Superior temporal gyrus (tissue), 1 donor: Measurements from ENCODE around the gene GRID1.

Experiments
- DNase-seq: peaks from one replicate; pipeline ENCODE4 v3.0.0-alpha.2; 2016; ENCODE audit errors: extremely low spot score

GRID1 gene

DNA sequence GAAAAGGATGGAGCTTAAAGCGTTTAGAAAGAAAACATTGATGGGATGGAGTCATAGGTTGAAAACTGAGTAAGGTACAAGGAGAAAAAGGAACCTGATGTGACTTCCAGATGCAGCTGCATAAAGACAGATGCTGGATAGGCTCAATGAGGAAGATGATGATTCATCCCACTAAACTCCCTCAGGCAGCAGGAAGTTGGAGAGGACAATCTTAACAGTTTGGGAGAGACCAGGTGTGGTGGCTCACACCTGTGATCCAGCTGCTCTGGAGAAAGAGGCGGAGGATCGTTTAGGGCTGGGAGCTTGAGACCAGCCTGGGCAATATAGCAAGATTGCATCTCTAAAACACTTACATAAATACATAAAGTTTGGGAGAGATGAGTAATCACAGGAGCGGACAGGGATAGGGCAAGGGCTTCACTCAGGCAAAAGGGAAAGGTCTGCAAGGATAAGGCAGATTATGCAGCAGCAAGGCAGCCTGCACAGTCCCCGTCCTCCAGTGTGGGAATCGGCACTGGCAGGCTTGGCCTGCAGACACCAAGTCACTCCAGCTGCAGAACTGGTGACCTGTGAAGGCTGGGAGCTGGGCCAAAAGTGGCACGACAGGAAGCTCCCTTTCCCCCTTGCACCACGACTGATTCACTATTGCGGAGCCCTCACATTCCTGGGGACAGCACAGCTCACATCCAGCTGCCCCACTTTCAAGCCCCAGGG is 438.5 kb downstream of the GRID1 start:
- DNase-seq, result peak; percentile 29

- no peak for DNase-seq
Observed at GRCh38 chr10:85926986-85927385, 439.6 kb downstream of the GRID1 start.

GRCh38 chr10:85926136-85926535 is 440.5 kb downstream of the GRID1 start:
- no peak for DNase-seq

- no peak for DNase-seq
Observed at GRCh38 chr10:85925201-85925750, 441.3 kb downstream of the GRID1 start.

DNA sequence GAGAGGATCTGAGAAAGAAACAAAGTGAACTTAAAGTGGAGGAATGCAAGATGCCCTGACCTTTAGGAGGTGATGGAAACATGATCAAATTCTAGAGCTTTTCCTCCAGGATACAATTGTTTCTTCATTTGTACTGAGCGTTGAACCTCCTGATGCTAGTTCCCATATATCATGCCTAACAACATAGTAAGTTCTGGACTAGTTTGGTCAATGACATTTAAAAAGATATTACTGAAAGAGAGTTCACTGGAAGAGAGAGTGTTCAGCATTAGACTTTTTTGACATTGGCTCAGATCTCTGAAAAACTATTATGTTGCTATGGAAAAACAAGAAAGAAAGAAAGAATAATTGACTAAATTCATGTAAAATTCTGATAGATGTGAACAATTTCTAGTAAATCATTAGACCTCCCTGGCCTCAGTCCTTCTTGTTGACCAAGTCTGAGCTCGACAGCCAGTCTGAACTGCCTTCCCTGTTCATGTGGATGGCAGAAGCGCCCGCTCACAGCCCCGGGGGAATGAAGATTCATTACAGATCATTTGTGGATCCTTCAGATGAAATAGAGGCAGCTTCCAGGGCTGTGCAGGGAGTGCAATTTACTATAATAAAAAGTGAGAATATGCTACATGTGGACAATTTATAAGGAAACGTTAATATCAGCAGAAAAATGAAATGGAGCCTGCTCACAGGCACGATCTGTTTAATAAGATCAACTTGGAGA is 442.1 kb downstream of the GRID1 start:
- no peak for DNase-seq

DNA sequence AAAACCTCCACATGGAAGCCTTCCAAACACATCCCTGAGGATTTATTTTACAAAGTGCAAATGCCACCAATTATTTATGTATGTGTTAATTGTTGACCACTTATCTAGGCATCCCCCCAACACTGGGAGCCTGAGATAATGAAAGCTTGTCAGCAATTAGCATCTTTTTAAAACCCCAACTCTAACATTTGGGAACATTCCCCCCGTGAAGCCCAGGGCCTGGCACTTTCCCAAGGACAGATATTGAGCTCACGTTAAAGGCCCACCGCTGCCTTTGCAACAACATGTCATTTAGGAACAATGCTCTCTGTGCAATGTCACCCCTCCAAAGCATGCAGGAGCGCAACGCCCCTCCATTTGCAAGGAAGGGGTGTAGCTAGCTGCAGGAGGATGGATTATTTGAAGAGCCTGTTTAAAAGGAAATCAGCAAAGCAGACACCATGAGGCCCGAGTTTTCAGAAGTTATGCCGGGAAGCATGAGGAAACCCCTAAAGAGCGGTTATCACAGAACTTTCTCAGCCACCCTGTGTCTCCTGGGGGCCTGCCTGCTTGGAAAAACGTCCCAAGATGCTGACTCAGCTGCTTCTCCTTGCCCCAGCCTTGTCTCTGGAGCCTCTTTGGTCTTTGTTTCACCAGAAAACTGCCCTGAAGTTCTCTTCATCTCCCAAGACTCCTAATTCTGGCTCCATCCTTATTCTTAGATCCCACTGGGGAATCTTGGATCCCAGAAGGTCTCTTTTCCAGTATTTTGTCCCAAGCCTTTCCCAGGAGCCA is 444.1 kb downstream of the GRID1 start:
- no peak for DNase-seq

GRCh38 chr10:85921789-85922188 is 444.8 kb downstream of the GRID1 start:
- DNase-seq, result no peak

DNA sequence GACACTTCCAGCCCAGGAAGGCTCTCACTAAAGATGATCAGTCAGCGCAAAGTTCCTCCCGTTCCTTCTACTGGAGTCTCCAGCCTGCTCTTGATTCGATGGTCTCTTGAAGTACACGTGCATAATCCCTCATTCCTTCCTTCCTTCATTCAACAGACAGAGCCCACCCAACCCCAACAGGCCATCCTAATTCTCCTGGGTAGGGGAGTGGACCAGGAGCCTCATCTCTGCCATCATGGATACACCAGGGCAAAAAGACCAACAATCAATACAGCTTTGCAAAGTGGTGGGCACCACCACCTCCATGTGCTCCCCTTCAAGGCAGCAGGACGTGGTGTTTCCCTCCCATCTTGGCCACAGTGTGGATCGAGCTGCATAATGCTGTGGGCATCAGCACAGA is 446.3 kb downstream of the GRID1 start:
- no peak for DNase-seq

DNA sequence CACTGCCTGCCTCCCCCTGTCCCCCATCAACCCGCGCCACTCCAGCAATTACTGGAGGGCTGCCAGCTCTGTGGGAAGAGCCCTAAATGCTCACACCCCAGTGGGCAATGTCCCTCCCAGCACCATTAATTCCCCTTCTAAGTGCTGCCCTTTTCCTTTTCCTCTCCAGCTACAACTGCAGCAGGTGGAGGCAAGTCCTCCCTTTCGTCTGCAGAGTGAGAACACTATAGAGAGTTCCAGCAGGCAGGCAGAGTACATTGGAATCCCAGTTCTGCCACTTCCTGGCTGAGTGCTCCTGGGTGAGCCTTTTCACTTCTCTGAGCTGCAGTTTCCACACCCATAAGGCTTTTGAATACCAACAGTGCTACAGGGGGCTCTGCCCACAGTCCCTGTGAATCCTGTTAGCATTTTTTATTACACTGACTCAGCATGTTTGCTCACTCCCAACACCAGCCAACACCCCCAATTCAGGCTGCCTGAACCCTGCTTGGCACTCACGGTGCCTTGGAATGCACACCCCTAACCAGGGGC is 447.0 kb downstream of the GRID1 start:
- DNase-seq, result no peak

- DNase-seq, result no peak
Observed at GRCh38 chr10:85918371-85918770, 448.2 kb downstream of the GRID1 start.

DNA sequence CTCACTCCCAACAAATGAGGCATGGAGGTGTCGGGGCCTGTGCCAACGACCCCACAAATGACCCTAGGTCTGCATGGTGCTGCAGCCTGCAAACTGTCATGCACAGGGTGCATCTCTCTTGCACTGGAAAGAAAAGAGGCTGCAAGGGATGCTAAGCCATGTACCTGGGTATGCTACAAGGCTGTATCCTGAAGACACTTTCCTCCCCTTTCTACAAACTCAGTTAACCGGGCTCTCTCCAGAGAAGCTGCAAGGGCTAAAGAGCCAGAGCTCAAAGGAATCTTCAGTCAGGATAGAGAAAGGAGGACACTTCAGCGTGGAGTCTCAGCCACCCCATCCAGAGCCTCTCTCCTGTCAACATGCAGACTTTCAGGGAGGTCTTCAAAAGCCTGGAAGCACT is 449.0 kb downstream of the GRID1 start:
- DNase-seq, result no peak

DNA sequence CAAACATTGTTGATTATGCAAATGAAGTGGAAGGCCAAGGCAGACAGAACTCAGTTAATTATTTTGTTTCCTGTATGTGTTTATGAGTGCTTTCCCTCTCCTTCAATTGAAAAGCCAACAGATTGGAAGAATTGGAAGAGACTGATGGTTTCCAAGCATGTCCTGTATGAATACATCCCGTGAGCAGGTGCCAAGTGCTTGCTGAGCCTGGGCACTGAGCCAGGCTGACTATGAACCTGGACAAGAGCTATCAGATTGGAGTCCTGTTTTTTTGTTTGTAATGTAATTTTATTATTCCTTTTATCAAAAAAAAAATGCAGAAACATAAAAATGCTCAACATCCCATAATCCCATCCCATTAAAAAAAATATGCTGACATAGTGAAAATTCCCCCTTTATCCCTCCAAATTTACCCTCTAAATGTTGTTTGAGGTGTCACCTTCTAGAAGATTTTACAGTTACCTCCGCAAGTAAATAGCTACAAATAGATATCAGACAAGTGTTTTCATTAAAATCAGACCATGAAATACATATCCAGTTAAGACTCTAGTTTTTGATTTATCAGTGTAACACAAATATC is 449.5 kb downstream of the GRID1 start:
- no peak for DNase-seq

DNA sequence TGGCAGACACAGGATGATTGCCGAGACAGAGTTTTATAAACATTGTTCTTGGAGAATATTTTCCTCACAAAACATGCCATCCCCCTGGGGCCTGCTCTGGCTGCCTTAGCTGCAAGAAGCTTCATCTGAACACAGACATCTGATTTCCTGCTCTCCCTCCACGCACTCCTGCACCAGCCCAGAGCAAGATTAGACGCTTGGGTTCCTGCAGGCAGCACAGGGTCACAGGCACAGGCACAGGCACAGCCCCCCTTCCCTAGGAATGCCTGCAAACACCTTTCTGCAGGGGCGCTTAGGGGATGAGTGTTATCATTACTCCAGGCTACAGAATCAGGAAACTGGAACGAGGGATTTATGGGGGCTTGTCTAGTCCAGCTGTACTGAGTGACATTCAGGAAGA is 450.3 kb downstream of the GRID1 start:
- no peak for DNase-seq

- no peak for DNase-seq
Observed at GRCh38 chr10:85915245-85915846, 451.2 kb downstream of the GRID1 start.

- no peak for DNase-seq
Observed at GRCh38 chr10:85914720-85915119, 451.9 kb downstream of the GRID1 start.

- no peak for DNase-seq
Observed at GRCh38 chr10:85908462-85908861, 458.1 kb downstream of the GRID1 start.

DNA sequence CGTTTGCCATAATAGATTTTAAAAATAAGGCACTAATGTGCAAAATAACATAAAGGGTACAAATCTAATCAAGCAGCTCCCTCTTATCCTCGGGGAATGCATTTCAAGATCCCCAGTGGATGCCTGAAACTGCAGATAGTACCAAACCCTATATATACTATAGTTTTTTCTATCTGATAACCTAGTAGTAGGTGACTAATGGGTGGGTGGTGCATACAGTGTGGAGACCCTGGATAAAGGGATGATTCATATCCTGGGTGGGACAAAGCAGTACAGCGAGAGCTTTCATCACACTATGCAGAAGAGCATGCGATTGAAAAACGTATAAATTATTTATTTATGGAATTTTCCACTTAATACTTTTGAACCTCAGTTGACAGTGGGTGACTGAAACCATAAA is 464.5 kb downstream of the GRID1 start:
- DNase-seq, result no peak

GRCh38 chr10:85901599-85901998 is 465.0 kb downstream of the GRID1 start:
- DNase-seq, result no peak

GRCh38 chr10:85900487-85900886 is 466.1 kb downstream of the GRID1 start:
- DNase-seq, result no peak

- no peak for DNase-seq
Observed at GRCh38 chr10:85900061-85900460, 466.5 kb downstream of the GRID1 start.

DNA sequence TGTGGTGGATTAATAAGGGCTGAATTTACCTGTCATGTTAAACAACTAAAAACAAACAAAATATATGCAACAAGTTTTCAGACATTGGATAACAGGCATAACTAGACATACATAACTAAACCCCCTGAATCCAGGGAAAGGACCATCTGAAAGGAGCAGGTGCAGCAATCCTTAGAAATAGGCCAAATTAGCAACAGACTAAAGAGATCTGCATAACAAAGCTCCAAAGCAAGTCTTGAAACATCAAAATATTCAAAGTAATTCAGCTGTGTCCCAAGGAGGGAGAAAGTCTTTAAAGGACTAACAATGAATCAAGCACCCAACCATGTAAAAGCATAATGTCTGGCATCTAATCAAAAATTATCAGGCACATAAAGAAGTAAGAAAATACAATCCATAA is 475.1 kb downstream of the GRID1 start:
- DNase-seq, result no peak
